Activated CD8-positive, alpha-beta memory T cell treated with anti-CD3 and anti-CD28 coated beads, Interleukin-2, amount 50 U/mL, for 1 hour (primary cell): ENCODE measurements around the gene CFAP299.

Experiments
- DNase-seq: peaks from one replicate; pipeline ENCODE4 v3.0.0-alpha.2; 2020; ENCODE audit errors: extremely low read depth

The CFAP299 gene

GRCh38 chr4:80447493-80447892 lies 112.0 kb downstream of the CFAP299 start:
- no peak for DNase-seq

- DNase-seq: no peak
These were observed 112.5 kb downstream of the CFAP299 start for GRCh38 chr4:80448056-80448455.

- DNase-seq: no peak
These were observed 116.5 kb downstream of the CFAP299 start for GRCh38 chr4:80452055-80452454.

GRCh38 chr4:80452768-80453167 lies 117.2 kb downstream of the CFAP299 start:
- no peak for DNase-seq

GRCh38 chr4:80454040-80454439 lies 118.5 kb downstream of the CFAP299 start:
- DNase-seq: no peak

- DNase-seq: no peak
These were observed 119.0 kb downstream of the CFAP299 start for GRCh38 chr4:80454556-80454955.

GRCh38 chr4:80459918-80460473 lies 124.5 kb downstream of the CFAP299 start:
- no peak for DNase-seq

GRCh38 chr4:80461412-80461811 lies 125.9 kb downstream of the CFAP299 start:
- DNase-seq: no peak

GRCh38 chr4:80462621-80463091 lies 127.1 kb downstream of the CFAP299 start:
- DNase-seq: no peak

- DNase-seq: no peak
These were observed 128.0 kb downstream of the CFAP299 start for GRCh38 chr4:80463509-80463908.

- no peak for DNase-seq
These were observed 129.7 kb downstream of the CFAP299 start for GRCh38 chr4:80465238-80465637.

GRCh38 chr4:80465736-80466135 lies 130.2 kb downstream of the CFAP299 start:
- no peak for DNase-seq

GRCh38 chr4:80466618-80467017 lies 131.1 kb downstream of the CFAP299 start:
- no peak for DNase-seq

- no peak for DNase-seq
These were observed 136.2 kb downstream of the CFAP299 start for GRCh38 chr4:80471756-80472155.

GRCh38 chr4:80475236-80475635 lies 139.7 kb downstream of the CFAP299 start:
- DNase-seq: no peak

GRCh38 chr4:80475798-80476197 lies 140.3 kb downstream of the CFAP299 start:
- no peak for DNase-seq

GRCh38 chr4:80484712-80485111 lies 149.2 kb downstream of the CFAP299 start:
- DNase-seq: no peak

GRCh38 chr4:80486603-80487002 lies 151.1 kb downstream of the CFAP299 start:
- no peak for DNase-seq

- DNase-seq: no peak
These were observed 154.3 kb downstream of the CFAP299 start for GRCh38 chr4:80489798-80490197.

GRCh38 chr4:80492761-80493160 lies 157.2 kb downstream of the CFAP299 start:
- DNase-seq: peak; percentile 17

- no peak for DNase-seq
These were observed 160.3 kb downstream of the CFAP299 start for GRCh38 chr4:80495865-80496264.

GRCh38 chr4:80498725-80499124 lies 163.2 kb downstream of the CFAP299 start:
- DNase-seq: no peak

- DNase-seq: no peak
These were observed 165.1 kb downstream of the CFAP299 start for GRCh38 chr4:80500613-80501012.

GRCh38 chr4:80507077-80507476 lies 171.5 kb downstream of the CFAP299 start:
- no peak for DNase-seq
